PFSK-1 (cell line): ENCODE data around the gene STARD7.

Source experiments
- FOXP2 ChIP-seq: optimal IDR thresholded peaks from 2 replicates; pipeline ENCODE3; 2011; ENCODE audit warnings: borderline replicate concordance, control low read depth, inconsistent platforms; ENCODE audit not compliant: insufficient read depth; ENCODE audit errors: extremely low read length, extremely low read depth
- POLR2AphosphoS5 ChIP-seq: IDR thresholded peaks from 2 replicates; pipeline ENCODE4 v1.6.1; 2012; ENCODE audit warnings: low read depth, mild to moderate bottlenecking, control low read depth, low read length, moderate library complexity
- REST ChIP-seq, 2 experiments: IDR thresholded peaks; 2 replicates each; pipeline versions ENCODE4 v1.6.1 to v1.8.0; 2011 to 2012; ENCODE audit warnings: low read depth in 2 of 2, low read length in 2 of 2, control low read depth in 1 of 2, inconsistent platforms in 1 of 2, mild to moderate bottlenecking in 1 of 2, moderate library complexity in 1 of 2; ENCODE audit not compliant: insufficient read depth in 1 of 2
- SIN3A ChIP-seq: IDR thresholded peaks from 2 replicates; pipeline ENCODE4 v1.6.1; 2012; ENCODE audit warnings: mild to moderate bottlenecking, low read length, moderate library complexity, borderline replicate concordance; ENCODE audit not compliant: insufficient read depth
- TAF1 ChIP-seq: IDR thresholded peaks from 2 replicates; pipeline ENCODE4 v1.6.1; 2012; ENCODE audit warnings: low read length, control low read depth, borderline replicate concordance; ENCODE audit not compliant: insufficient read depth

STARD7 gene

GRCh38 chr2:96142217-96143113, 66.2 kb downstream of the STARD7 start:
- 0 out of 4 replicates have a peak, but pooled peaks of 1 of the 2 experiments have one; percentile 42 for TF ChIP-seq REST (IDR thresholded peaks at IDR 0.05; ENCODE audit: insufficient read depth in 1 of 2, low read depth in 2 of 2, low read length in 2 of 2)
- no peak for TF ChIP-seq FOXP2
- no peak for TF ChIP-seq TAF1

GRCh38 chr2:96140941-96141623, 67.5 kb downstream of the STARD7 start:
- no peak for TF ChIP-seq REST (IDR thresholded peaks at IDR 0.05; ENCODE audit: insufficient read depth in 1 of 2, low read depth in 2 of 2, low read length in 2 of 2)
- TF ChIP-seq FOXP2, result no peak
- TF ChIP-seq SIN3A, result no peak
- TF ChIP-seq POLR2AphosphoS5, result no peak
- TF ChIP-seq TAF1, result no peak

- TF ChIP-seq POLR2AphosphoS5 (no peak), SIN3A (no peak), TAF1 (no peak), FOXP2 (no peak), REST (IDR thresholded peaks at IDR 0.05; ENCODE audit: insufficient read depth in 1 of 2, low read depth in 2 of 2, low read length in 2 of 2) (no peak)
These were observed 69.4 kb downstream of the STARD7 start for GRCh38 chr2:96139181-96139758.

- TF ChIP-seq FOXP2 (peak; percentile 15), POLR2AphosphoS5 (no peak)
These were observed 70.2 kb downstream of the STARD7 start, which contains the start of gene ASTL for GRCh38 chr2:96138179-96139145. TSS of gene ASTL (minus strand) at chr2:96138502. CDS start at chr2:96138436, 66 bp downstream.
